OCI-LY7 (cell line): ENCODE results near the gene DEPDC1B. TPM values are rescaled to one million over a fixed set of nuclear protein-coding genes. Genes with fewer than 3 reads are reported as not detected.
A peak's percentile ranks its signal among the peaks of the same experiment; 100 is the strongest.

ENCODE experiments used
- BruUV-seq: library from RNA; stranded (reverse); fragments of 400-500 nt; replicated peaks from 2 replicates; lab custom pipeline; 2021; lab: Mats Ljungman, UMichigan
- CTCF ChIA-PET: fragments of 300-600 bp; sonication (Branson Sonifier 250); formaldehyde crosslinking; loops from one replicate; lab custom pipeline; 2022; ENCODE audit warnings: antibody characterized with exemption; ENCODE audit not compliant: unreplicated experiment; lab: Charles Lee
- POLR2A ChIA-PET: fragments of 300-600 bp; sonication (Branson Sonifier 250); formaldehyde crosslinking; loops from one replicate; lab custom pipeline; 2022; ENCODE audit warnings: antibody characterized with exemption; lab: Charles Lee
- DNase-seq: peaks from one replicate; pipeline ENCODE4 v3.0.0-alpha.2; 2015; ENCODE audit warnings: low spot score
- H2AFZ ChIP-seq: fragments of 200-600 bp; sonication (generic), shearing (Covaris generic); 2 replicates; pipeline ENCODE4 v1.6.1; 2014; ENCODE audit warnings: mild to moderate bottlenecking, antibody characterized with exemption, low read length, moderate library complexity
- H3K27ac ChIP-seq: fragments of 200-600 bp; sonication (generic); 2 replicates; pipeline ENCODE4 v1.5.1; 2014; ENCODE audit warnings: mixed run types, low read depth, mild to moderate bottlenecking, moderate library complexity, low read length, inconsistent platforms; ENCODE audit not compliant: poor library complexity, severe bottlenecking
- H3K36me3 ChIP-seq: fragments of 200-600 bp; sonication (generic); 2 replicates; pipeline ENCODE4 v1.6.1; 2014; ENCODE audit warnings: mild to moderate bottlenecking, antibody characterized with exemption, low read length, moderate library complexity, mixed read lengths; ENCODE audit not compliant: insufficient read depth
- H3K4me1 ChIP-seq: fragments of 200-600 bp; sonication (generic); 2 replicates; pipeline ENCODE4 v1.5.1; 2014; ENCODE audit warnings: mild to moderate bottlenecking, low read length; ENCODE audit not compliant: insufficient read depth, poor library complexity, severe bottlenecking
- H3K4me2 ChIP-seq: fragments of 200-600 bp; sonication (generic); 2 replicates; pipeline ENCODE4 v1.6.1; 2014; ENCODE audit warnings: mild to moderate bottlenecking, low read length
- H3K4me3 ChIP-seq: fragments of 200-600 bp; sonication (generic); 2 replicates; pipeline ENCODE4 v1.5.1; 2014; ENCODE audit warnings: mild to moderate bottlenecking, low read depth, low read length; ENCODE audit not compliant: poor library complexity, severe bottlenecking
- H3K79me2 ChIP-seq: fragments of 200-600 bp; sonication (generic); 2 replicates; pipeline ENCODE4 v1.6.1; 2016; ENCODE audit warnings: low read depth, mild to moderate bottlenecking, low read length, moderate library complexity, mixed read lengths; ENCODE audit not compliant: insufficient read depth
- H3K9me2 ChIP-seq: fragments of 200-600 bp; sonication (generic); 2 replicates; pipeline ENCODE4 v1.6.1; 2016; ENCODE audit warnings: mild to moderate bottlenecking, low read length, mixed read lengths; ENCODE audit not compliant: insufficient read depth
- H3K9me3 ChIP-seq: fragments of 200-600 bp; sonication (generic); 2 replicates; pipeline ENCODE4 v1.6.1; 2014; ENCODE audit warnings: mild to moderate bottlenecking, mixed run types, low read length, mixed read lengths
- H4K20me1 ChIP-seq: fragments of 200-600 bp; sonication (generic); 2 replicates; pipeline ENCODE4 v1.6.1; 2014; ENCODE audit warnings: mild to moderate bottlenecking, antibody characterized with exemption, low read length, moderate library complexity, mixed read lengths; ENCODE audit not compliant: insufficient read depth
- EZH2phosphoT487 ChIP-seq: fragments of 200-600 bp; sonication (generic); IDR thresholded peaks from 2 replicates; pipeline ENCODE4 v1.6.1; 2018; ENCODE audit warnings: low read depth, borderline replicate concordance, mild to moderate bottlenecking, mixed run types, antibody characterized with exemption, low read length, moderate library complexity, mixed read lengths
- intact Hi-C: fragments of 100-400 bp; cut with micrococcal nuclease; formaldehyde crosslinking; loops from one replicate; pipeline ENCODE4 v1.10.0; 2022; ENCODE audit not compliant: unreplicated experiment
- total RNA-seq, 2 experiments: library from RNA; depleted of rRNA in 1 of 2; stranded (reverse); fragments of >200 nt in 1 of 2; shearing (Covaris generic) in 1 of 2; gene quantifications; 2 replicates each; pipeline ENCODE4 v1.2.3, GENCODE V29; 2014 to 2022
- TF ChIP-seq, protein P1 (sequence below): fragments of 200-600 bp; sonication (generic); conservative IDR thresholded peaks from 2 replicates; pipeline ENCODE4 v1.5.1; 2014; ENCODE audit warnings: mild to moderate bottlenecking, antibody characterized with exemption, low read length, moderate library complexity, mixed read lengths

Gene DEPDC1B
- total RNA-seq, 2 experiments from 2014 or later, result 43.7 to 47.6 TPM

DNA sequence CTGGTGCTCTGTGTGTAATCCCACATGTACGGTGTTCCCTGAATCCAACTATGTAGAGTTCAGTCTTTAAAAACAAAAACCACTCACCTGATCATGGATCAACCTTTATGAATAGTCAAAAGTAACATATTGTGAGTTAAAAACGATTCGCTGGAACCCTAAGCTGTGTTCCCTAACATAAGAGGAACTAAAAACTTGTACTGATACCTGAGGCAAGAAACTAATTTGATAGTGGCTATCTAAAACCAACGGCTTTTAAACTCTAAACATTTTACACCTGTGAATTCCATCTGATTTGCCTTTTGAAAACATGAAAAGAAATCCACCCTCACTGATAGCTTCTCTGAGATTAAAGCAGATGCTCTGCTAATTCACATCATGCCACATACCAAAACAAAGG lies 101.5 kb downstream of the DEPDC1B start:
- intact Hi-C loops, result loop anchor here (5.0 kb wide), 1 partner anchor 76 kb away; no protein-coding TSS in a partner anchor
- H3K4me3 ChIP-seq, result peak overlapping the region; percentile 0
- peak overlapping the region; percentile 62 for H3K27ac ChIP-seq
- no TSS peak for BruUV-seq
- peaks cover 26% of the 10 kb centered on the region for H3K4me1 ChIP-seq
- no peaks in the 10 kb centered on the region for H4K20me1 ChIP-seq
- H2AFZ ChIP-seq, result no peak overlapping the region
- peak; percentile 47 for DNase-seq
- peaks cover 37% of the 10 kb centered on the region for H3K36me3 ChIP-seq
- no peaks in the 10 kb centered on the region for H3K9me3 ChIP-seq
- ChIA-PET POLR2A (interaction anchor here (0.6 to 1.5 kb wide), 4 partner anchors 9 to 1805 kb away, joined by 3 to 4 read pairs (median 3); partner anchors contain the start of gene DIMT1), CTCF (no interaction called here)
- no peaks in the 10 kb centered on the region for H3K79me2 ChIP-seq
- H3K9me2 ChIP-seq, result no peaks in the 10 kb centered on the region
- peak overlapping the region; percentile 53 for H3K4me2 ChIP-seq
- TF ChIP-seq EZH2phosphoT487, result no peak

DNA sequence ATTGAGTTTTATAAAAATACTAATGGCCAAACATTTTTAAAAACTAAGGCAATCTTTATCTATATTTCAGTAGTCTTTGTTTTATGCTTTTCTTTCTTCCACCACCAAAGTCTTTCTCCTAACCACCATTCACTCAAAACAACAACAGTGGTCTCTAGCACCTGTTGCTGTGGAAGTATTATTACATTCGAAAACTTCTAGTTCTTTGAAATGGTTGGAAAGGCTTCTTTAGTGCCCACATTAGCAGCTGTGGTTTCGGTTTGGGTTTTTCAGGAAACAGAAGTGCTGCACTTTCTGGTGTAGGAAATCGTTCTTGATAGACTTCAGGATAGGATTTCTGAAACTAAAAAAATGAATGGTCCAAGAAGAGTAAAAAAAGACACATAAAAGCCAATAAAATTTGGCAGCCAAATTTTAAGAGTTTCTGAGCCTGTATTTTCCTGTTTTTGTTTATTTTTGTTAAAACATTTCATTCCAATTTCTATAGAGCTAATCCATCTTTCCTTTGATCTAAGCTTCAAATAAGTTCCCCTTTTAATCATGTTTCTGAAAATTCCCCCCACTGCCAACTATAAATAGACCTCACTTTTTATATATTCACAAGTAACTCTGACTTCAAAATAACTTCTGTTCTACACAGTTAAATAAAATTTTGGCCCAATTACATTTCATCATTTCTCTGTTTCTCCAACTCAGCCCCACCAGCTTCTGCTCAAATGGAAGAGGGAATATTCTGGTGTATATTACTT lies 102.2 kb downstream of the DEPDC1B start:
- TF ChIP-seq EZH2phosphoT487, result no peak
- TF ChIP-seq, protein P1, sequence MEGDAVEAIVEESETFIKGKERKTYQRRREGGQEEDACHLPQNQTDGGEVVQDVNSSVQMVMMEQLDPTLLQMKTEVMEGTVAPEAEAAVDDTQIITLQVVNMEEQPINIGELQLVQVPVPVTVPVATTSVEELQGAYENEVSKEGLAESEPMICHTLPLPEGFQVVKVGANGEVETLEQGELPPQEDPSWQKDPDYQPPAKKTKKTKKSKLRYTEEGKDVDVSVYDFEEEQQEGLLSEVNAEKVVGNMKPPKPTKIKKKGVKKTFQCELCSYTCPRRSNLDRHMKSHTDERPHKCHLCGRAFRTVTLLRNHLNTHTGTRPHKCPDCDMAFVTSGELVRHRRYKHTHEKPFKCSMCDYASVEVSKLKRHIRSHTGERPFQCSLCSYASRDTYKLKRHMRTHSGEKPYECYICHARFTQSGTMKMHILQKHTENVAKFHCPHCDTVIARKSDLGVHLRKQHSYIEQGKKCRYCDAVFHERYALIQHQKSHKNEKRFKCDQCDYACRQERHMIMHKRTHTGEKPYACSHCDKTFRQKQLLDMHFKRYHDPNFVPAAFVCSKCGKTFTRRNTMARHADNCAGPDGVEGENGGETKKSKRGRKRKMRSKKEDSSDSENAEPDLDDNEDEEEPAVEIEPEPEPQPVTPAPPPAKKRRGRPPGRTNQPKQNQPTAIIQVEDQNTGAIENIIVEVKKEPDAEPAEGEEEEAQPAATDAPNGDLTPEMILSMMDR, result no peak
- no peaks in the 10 kb centered on the region for H3K79me2 ChIP-seq
- peak overlapping the region; percentile 62 for H3K27ac ChIP-seq
- peak overlapping the region; percentile 53 for H3K4me2 ChIP-seq
- peak overlapping the region; percentile 0 for H3K4me3 ChIP-seq
- CTCF ChIA-PET, result no interaction called here
- peaks cover 26% of the 10 kb centered on the region for H3K4me1 ChIP-seq
- peak; percentile 74 for DNase-seq
- TSS peak; percentile 3 for BruUV-seq
- peaks cover 30% of the 10 kb centered on the region for H3K36me3 ChIP-seq
- POLR2A ChIA-PET, result interaction anchor here (0.6 to 1.5 kb wide), 5 partner anchors 8 to 1806 kb away, joined by 3 to 4 read pairs (median 3); partner anchors contain the start of genes DEPDC1B and DIMT1
- no peaks in the 10 kb centered on the region for H4K20me1 ChIP-seq
- H2AFZ ChIP-seq, result no peak overlapping the region
- intact Hi-C loops, result loop anchor here (5.0 kb wide), 1 partner anchor 75 kb away; no protein-coding TSS in a partner anchor
- H3K9me2 ChIP-seq, result no peaks in the 10 kb centered on the region
- no peaks in the 10 kb centered on the region for H3K9me3 ChIP-seq

DNA sequence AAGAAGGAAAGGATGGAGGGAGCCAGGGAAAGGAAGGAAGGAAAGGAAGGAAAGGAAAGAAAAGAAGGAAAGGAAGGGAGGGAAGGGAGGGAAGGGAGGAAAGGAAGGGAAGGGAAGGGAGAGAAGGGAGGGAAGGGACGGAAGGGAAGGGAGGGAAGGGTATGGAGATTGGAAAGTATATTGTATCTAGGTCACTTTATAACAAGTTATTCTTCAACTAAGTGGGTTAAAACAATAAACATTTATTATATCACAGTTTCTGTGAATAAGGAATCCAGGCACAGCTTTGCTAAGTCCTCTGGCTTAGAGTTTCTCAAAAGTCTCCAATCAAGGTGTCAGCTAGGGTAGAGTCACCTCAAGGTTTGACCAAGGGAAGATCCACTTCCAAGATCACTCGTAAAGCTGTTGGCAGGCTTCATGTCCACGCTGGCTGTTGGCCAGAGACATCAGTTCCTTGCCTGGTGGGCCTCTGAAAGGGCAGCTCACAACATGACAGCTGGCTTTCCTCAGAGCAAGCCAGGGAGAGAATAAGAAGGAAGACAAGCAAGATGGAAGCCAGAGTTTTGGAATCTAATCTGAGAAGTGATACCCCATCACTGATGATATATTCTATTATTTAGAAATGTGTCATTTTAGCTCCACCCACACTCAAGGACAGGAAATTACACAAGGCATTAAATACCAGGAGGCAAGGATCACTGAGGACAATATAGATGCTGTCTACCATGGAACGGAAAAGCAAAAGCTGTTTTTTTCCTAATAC lies 105.1 kb downstream of the DEPDC1B start:
- no peak overlapping the region for H3K27ac ChIP-seq
- H3K79me2 ChIP-seq, result no peaks in the 10 kb centered on the region
- ChIA-PET POLR2A (no interaction called here), CTCF (interaction anchor here (1.2 kb wide), 1 partner anchor 105 kb away, joined by 6 read pairs; the partner anchor contains the start of gene DEPDC1B)
- H3K4me1 ChIP-seq, result peaks cover 26% of the 10 kb centered on the region
- H3K4me3 ChIP-seq, result no peak overlapping the region
- H3K9me2 ChIP-seq, result no peaks in the 10 kb centered on the region
- H2AFZ ChIP-seq, result no peak overlapping the region
- H3K4me2 ChIP-seq, result no peak overlapping the region
- no peaks in the 10 kb centered on the region for H4K20me1 ChIP-seq
- intact Hi-C loops, result loop anchor here (5.0 kb wide), 1 partner anchor 73 kb away; no protein-coding TSS in a partner anchor
- no TSS peak for BruUV-seq
- no peak for DNase-seq
- peaks cover 16% of the 10 kb centered on the region for H3K36me3 ChIP-seq
- H3K9me3 ChIP-seq, result no peaks in the 10 kb centered on the region
- TF ChIP-seq, protein P1, result no peak
- TF ChIP-seq EZH2phosphoT487, result no peak
